ENCODE measurements around the gene ZNF761.
"Not testable (repeated sequence)": the region's sequence is repeated elsewhere in the genome, so short reads cannot be mapped to it uniquely, and the experiment has no call there.

The ZNF761 gene

GRCh38 chr19:53431399-53432087 lies at the start of gene ZNF761:
TSS of gene ZNF761 (plus strand) at chr19:53431984. CDS start at chr19:53447269, 15,285 bp downstream.
- DNase-seq (ENCODE audit: low read depth) = peak; percentile 67

GRCh38 chr19:53388168-53388567 lies 43.6 kb upstream of the ZNF761 start:
- peak; percentile 15 for DNase-seq (ENCODE audit: low read depth)

GRCh38 chr19:53388904-53389303 lies 42.9 kb upstream of the ZNF761 start:
- no peak for DNase-seq (ENCODE audit: low read depth)

- no peak for DNase-seq (ENCODE audit: low read depth)
Observed at GRCh38 chr19:53389571-53389970, 42.2 kb upstream of the ZNF761 start.

- DNase-seq (ENCODE audit: low read depth) = no peak
Observed at GRCh38 chr19:53389978-53390377, 41.8 kb upstream of the ZNF761 start.

GRCh38 chr19:53394522-53394973 lies 37.2 kb upstream of the ZNF761 start:
- peak; percentile 79 for DNase-seq (ENCODE audit: low read depth)

GRCh38 chr19:53394974-53395839 lies 36.6 kb upstream of the ZNF761 start, which contains the start of gene ZNF765:
TSS of gene ZNF765 (plus strand) at chr19:53395149. CDS start at chr19:53398016, 2,867 bp downstream.
- peak; percentile 87 for DNase-seq (ENCODE audit: low read depth)

GRCh38 chr19:53395840-53396524 lies 35.8 kb upstream of the ZNF761 start:
- DNase-seq (ENCODE audit: low read depth) = not testable (repeated sequence)

GRCh38 chr19:53396525-53396868 lies 35.3 kb upstream of the ZNF761 start:
- no peak for DNase-seq (ENCODE audit: low read depth)

- DNase-seq (ENCODE audit: low read depth) = not testable (repeated sequence)
Observed at GRCh38 chr19:53397918-53398317, 33.9 kb upstream of the ZNF761 start.

- DNase-seq (ENCODE audit: low read depth) = no peak
Observed at GRCh38 chr19:53409505-53410204, 22.1 kb upstream of the ZNF761 start.

GRCh38 chr19:53420520-53421315 lies 11.1 kb upstream of the ZNF761 start:
- DNase-seq (ENCODE audit: low read depth) = not testable (repeated sequence)

- no peak for DNase-seq (ENCODE audit: low read depth)
Observed at GRCh38 chr19:53422551-53422950, 9.2 kb upstream of the ZNF761 start.

- not testable (repeated sequence) for DNase-seq (ENCODE audit: low read depth)
Observed at GRCh38 chr19:53423074-53423473, 8.7 kb upstream of the ZNF761 start.

- not testable (repeated sequence) for DNase-seq (ENCODE audit: low read depth)
Observed at GRCh38 chr19:53423680-53424079, 8.1 kb upstream of the ZNF761 start.

GRCh38 chr19:53424968-53425597 lies 6.7 kb upstream of the ZNF761 start:
- peak; percentile 39 for DNase-seq (ENCODE audit: low read depth)

GRCh38 chr19:53432088-53432661 lies 391 bp downstream of the ZNF761 start:
- no peak for DNase-seq (ENCODE audit: low read depth)

GRCh38 chr19:53443809-53444208 lies 12.0 kb downstream of the ZNF761 start:
- not testable (repeated sequence) for DNase-seq (ENCODE audit: low read depth)

GRCh38 chr19:53447196-53447595 lies 15.4 kb downstream of the ZNF761 start:
- DNase-seq (ENCODE audit: low read depth) = not testable (repeated sequence)

- DNase-seq (ENCODE audit: low read depth) = no peak
Observed at GRCh38 chr19:53455828-53456227, 24.0 kb downstream of the ZNF761 start.
